ENCODE data around the gene APOE. TPM values are rescaled to one million over a fixed set of nuclear protein-coding genes. Genes with fewer than 3 reads are reported as not detected.

The APOE gene
- total RNA-seq, 1 experiment from 2014 or later, result 530 TPM

GRCh38 chr19:44894052-44894400, 11.6 kb upstream of the APOE start:
- Histone ChIP-seq H2AK5ac (ENCODE audit: insufficient read length, low read length) (no peak overlapping the region), H3K4me1 (ENCODE audit: insufficient read depth, low read length) (peaks cover 6% of the 10 kb centered on the region; the same call in 1 of the 2 replicates), H3K23me2 (ENCODE audit: insufficient read length, low read depth, low read length, poor library complexity, severe bottlenecking) (peaks cover 6% of the 10 kb centered on the region), H3K79me1 (ENCODE audit: insufficient read depth, low read depth, low read length, poor library complexity, severe bottlenecking) (peaks cover 15% of the 10 kb centered on the region), H2BK15ac (ENCODE audit: low read depth, low read length) (no peak overlapping the region), H3K9ac (ENCODE audit: extremely low read depth, insufficient read length, low read length) (no peak overlapping the region), H3K9me3 (ENCODE audit: control insufficient read depth, low read depth, low read length) (no peaks in the 10 kb centered on the region), H3K4ac (ENCODE audit: low read depth, low read length) (no peak overlapping the region), H3K14ac (ENCODE audit: insufficient read depth, low read length) (no peak overlapping the region), H2AFZ (ENCODE audit: low read length) (no peak overlapping the region), H3K27ac (ENCODE audit: insufficient read length, low read depth, low read length) (no peak overlapping the region), H3K79me2 (ENCODE audit: insufficient read depth, low read length) (peaks cover 12% of the 10 kb centered on the region), H4K8ac (replicated peaks; ENCODE audit: insufficient read length, low read depth, low read length) (no peak overlapping the region), H3T11ph (ENCODE audit: low read length) (no peak overlapping the region), H2BK5ac (ENCODE audit: insufficient read length, low read length) (no peak overlapping the region), H3K56ac (ENCODE audit: insufficient read length, low read depth, low read length) (no peak overlapping the region), H4K20me1 (ENCODE audit: control insufficient read depth, insufficient read depth, insufficient read length) (peaks cover 3% of the 10 kb centered on the region), H4K5ac (ENCODE audit: insufficient read length, low read depth, low read length) (no peak overlapping the region), H3K23ac (ENCODE audit: insufficient read length, low read depth, low read length) (no peak overlapping the region), H2BK12ac (ENCODE audit: insufficient read length, low read depth, low read length) (no peak overlapping the region), H3K4me2 (ENCODE audit: insufficient read depth, insufficient read length, low read length) (no peak overlapping the region), H4K91ac (ENCODE audit: insufficient read length, low read depth, low read length) (no peak overlapping the region), H3K18ac (ENCODE audit: insufficient read length, low read depth, low read length) (no peak overlapping the region), H2BK120ac (ENCODE audit: low read depth, low read length, poor library complexity, severe bottlenecking) (no peak overlapping the region), H3K27me3 (ENCODE audit: insufficient read depth, low read length) (no peaks in the 10 kb centered on the region), H2BK20ac (ENCODE audit: low read depth, low read length, poor library complexity, severe bottlenecking) (no peak overlapping the region)
- Mint-ChIP-seq H3K27me3 (ENCODE audit: low read depth) (no peaks in the 10 kb centered on the region; the same call in 1 of the 2 replicates), H3K9me3 (no peaks in the 10 kb centered on the region), H3K4me3 (no peak overlapping the region), H3K36me3 (ENCODE audit: insufficient read depth in 1 of 3, low read depth in 3 of 3) (peaks cover 54 to 69% (median 67%) of the 10 kb centered on the region in 3 experiments; a peak in 6 of 7 replicates), H3K4me1 (peaks cover 3 to 21% of the 10 kb centered on the region in 2 experiments), H3K27ac (no peak overlapping the region)
- TF ChIP-seq CTCF (conservative IDR thresholded peaks at IDR 0.05), result no peak
- no CpG with 5 or more reads among the region's 6 CpGs for whole genome bisulfite sequencing (ENCODE audit: extremely low coverage, insufficient read length, low lambda C conversion rate)
- DNase-seq, result no peak
